Liver (tissue), 9 donors: Measurements from ENCODE around the gene C7orf57. TPM values are rescaled to one million over a fixed set of nuclear protein-coding genes. Genes with fewer than 3 reads are reported as not detected.

Experiments
- DNase-seq: peaks from one replicate; pipeline ENCODE4 v3.0.0-alpha.2; 2017; ENCODE audit warnings: low spot score
- H3K27ac ChIP-seq, 2 donors: one replicate each; pipeline ENCODE4 v1.7.0; 2013; ENCODE audit warnings: inconsistent platforms in 2 of 2, low read length in 2 of 2, control low read depth in 1 of 2, low read depth in 1 of 2, mild to moderate bottlenecking in 1 of 2
- H3K27me3 ChIP-seq, 4 donors: one replicate each; pipeline versions ENCODE4 v1.6.1 to v1.7.0; 2013; ENCODE audit warnings: low read length in 3 of 4, inconsistent platforms in 1 of 4, mild to moderate bottlenecking in 1 of 4, moderate library complexity in 1 of 4; ENCODE audit not compliant: control insufficient read depth in 4 of 4, insufficient read depth in 4 of 4
- H3K36me3 ChIP-seq, 4 donors: one replicate each; pipeline versions ENCODE4 v1.6.1 to v1.7.0; 2013; ENCODE audit warnings: low read length in 3 of 4, mild to moderate bottlenecking in 3 of 4, low read depth in 1 of 4, moderate library complexity in 1 of 4; ENCODE audit not compliant: control insufficient read depth in 4 of 4, insufficient read depth in 3 of 4
- H3K4me1 ChIP-seq, 4 donors: one replicate each; pipeline versions ENCODE4 v1.6.1 to v1.7.0; 2013; ENCODE audit warnings: low read length in 3 of 4, mild to moderate bottlenecking in 3 of 4, moderate library complexity in 1 of 4; ENCODE audit not compliant: control insufficient read depth in 4 of 4, insufficient read depth in 4 of 4
- H3K4me3 ChIP-seq, 3 donors: one replicate each; pipeline versions ENCODE4 v1.6.1 to v1.7.0; 2013; ENCODE audit warnings: low read length in 3 of 3, control low read depth in 1 of 3, low read depth in 1 of 3, mild to moderate bottlenecking in 1 of 3
- H3K9ac ChIP-seq, 2 donors: one replicate each; pipeline ENCODE4 v1.7.0; 2013; ENCODE audit warnings: low read length in 2 of 2, mild to moderate bottlenecking in 2 of 2, moderate library complexity in 2 of 2, control low read depth in 1 of 2, low read depth in 1 of 2
- H3K9me3 ChIP-seq, 4 donors: one replicate each; pipeline versions ENCODE4 v1.6.1 to v1.7.0; 2013; ENCODE audit warnings: low read length in 3 of 4; ENCODE audit not compliant: control insufficient read depth in 4 of 4
- ATF3 ChIP-seq: IDR thresholded peaks from 2 replicates; pipeline ENCODE4 v1.6.1; 2016; ENCODE audit warnings: antibody characterized with exemption
- CTCF ChIP-seq: fragments of 150-350 bp; IDR thresholded peaks from 2 replicates; pipeline ENCODE4 v1.5.1; 2017; ENCODE audit warnings: improper control_type of control experiment, low read depth, low read length; ENCODE audit not compliant: missing input control
- EGR1 ChIP-seq, 2 donors: IDR thresholded peaks; 2 replicates each; pipeline ENCODE4 v1.6.1; 2016 to 2018; ENCODE audit warnings: antibody characterized with exemption in 2 of 2, low read depth in 2 of 2
- FOXA1 ChIP-seq: IDR thresholded peaks from 2 replicates; pipeline ENCODE4 v1.6.1; 2016; ENCODE audit warnings: antibody characterized with exemption
- FOXA2 ChIP-seq: IDR thresholded peaks from 2 replicates; pipeline ENCODE4 v1.6.1; 2016; ENCODE audit warnings: antibody characterized with exemption
- GABPA ChIP-seq, 2 donors: IDR thresholded peaks in 1 of 2; conservative IDR thresholded peaks in 1 of 2; 2 replicates each; pipeline ENCODE4 v1.6.1; 2016; ENCODE audit warnings: antibody characterized with exemption in 2 of 2, mild to moderate bottlenecking in 1 of 2, moderate library complexity in 1 of 2
- HNF4A ChIP-seq, 2 donors: conservative IDR thresholded peaks; 2 replicates each; pipeline ENCODE4 v1.6.1; 2016; ENCODE audit warnings: antibody characterized with exemption in 2 of 2, mild to moderate bottlenecking in 2 of 2
- HNF4G ChIP-seq: IDR thresholded peaks from 2 replicates; pipeline ENCODE4 v1.6.1; 2016; ENCODE audit warnings: antibody characterized with exemption
- JUND ChIP-seq, 2 donors: IDR thresholded peaks; 2 replicates each; pipeline ENCODE4 v1.6.1; 2016; ENCODE audit warnings: antibody characterized with exemption in 2 of 2
- MAX ChIP-seq: IDR thresholded peaks from 2 replicates; pipeline ENCODE4 v1.6.1; 2016; ENCODE audit warnings: antibody characterized with exemption
- NR2F2 ChIP-seq: IDR thresholded peaks from 2 replicates; pipeline ENCODE4 v1.6.1; 2016; ENCODE audit warnings: antibody characterized with exemption
- RAD21 ChIP-seq, 2 donors: IDR thresholded peaks; 2 replicates each; pipeline ENCODE4 v1.6.1; 2016; ENCODE audit warnings: antibody characterized with exemption in 2 of 2, mild to moderate bottlenecking in 2 of 2
- REST ChIP-seq: IDR thresholded peaks from 2 replicates; pipeline ENCODE4 v1.6.1; 2016; ENCODE audit warnings: antibody characterized with exemption, mild to moderate bottlenecking
- RXRA ChIP-seq, 2 donors: IDR thresholded peaks; 2 replicates each; pipeline ENCODE4 v1.6.1; 2017 to 2018; ENCODE audit warnings: antibody characterized with exemption in 2 of 2, mild to moderate bottlenecking in 1 of 2
- SP1 ChIP-seq: IDR thresholded peaks from 2 replicates; pipeline ENCODE4 v1.6.1; 2018; ENCODE audit warnings: antibody characterized with exemption, mild to moderate bottlenecking
- TAF1 ChIP-seq: conservative IDR thresholded peaks from 2 replicates; pipeline ENCODE4 v1.6.1; 2016; ENCODE audit warnings: antibody characterized with exemption, mild to moderate bottlenecking
- YY1 ChIP-seq: IDR thresholded peaks from 2 replicates; pipeline ENCODE4 v1.6.1; 2016; ENCODE audit warnings: antibody characterized with exemption, mild to moderate bottlenecking
- ZBTB33 ChIP-seq: IDR thresholded peaks from 2 replicates; pipeline ENCODE4 v1.6.1; 2016; ENCODE audit warnings: antibody characterized with exemption
- WGBS: extraction: QIAGEN DNeasy Blood & Tissue Kit; methylation state at CpG from one replicate; pipeline ENCODE4 v1.1.7; 2013; 5-methylcytosine and 5-hydroxymethylcytosine counted together
- polyA plus RNA-seq, 2 donors: library from polyadenylated mRNA; stranded (reverse) in 1 of 2; unstranded in 1 of 2; fragments of 200-250 nt in 1 of 2; fragments of >200 nt in 1 of 2; fragmentation: Nextera tagmentation in 1 of 2; extraction: Ambion mirVana in 1 of 2; gene quantifications; one replicate each; pipeline versions ENCODE4 v1.2.1 to v1.2.3, GENCODE V29; 2013 to 2015
- total RNA-seq, 2 donors: library from RNA; depleted of rRNA; stranded (reverse); fragments of >200 nt; gene quantifications; one replicate each; pipeline ENCODE4 v1.2.3, GENCODE V29; 2014
- donor health status: healthy.
- donor health status: healthy.
- donor health status: healthy.
- donor health status: healthy.
- donor health status: healthy.

C7orf57 gene
- total and polyA plus RNA-seq, 4 donors, result not detected

- TF ChIP-seq HNF4G (no peak), GABPA (IDR thresholded peaks at IDR 0.05 in 1 of 2, conservative IDR thresholded peaks at IDR 0.05 in 1 of 2) (no peak), MAX (no peak), HNF4A (conservative IDR thresholded peaks at IDR 0.05) (no peak), SP1 (no peak), ATF3 (no peak), REST (no peak), FOXA1 (no peak), CTCF (no peak), RXRA (IDR thresholded peaks at IDR 0.05) (no peak), RAD21 (IDR thresholded peaks at IDR 0.05) (no peak), EGR1 (IDR thresholded peaks at IDR 0.05; ENCODE audit: low read depth in 2 of 2) (no peak), TAF1 (no peak), FOXA2 (no peak), JUND (IDR thresholded peaks at IDR 0.05) (no peak)
- peak overlapping the region in 1 of 2 donors; percentile 1 for H3K9ac ChIP-seq
- peaks cover 0 to 12% (median 4%) of the 10 kb centered on the region in 4 donors for H3K4me1 ChIP-seq
- 88% methylated on average over 10 of the region's 10 CpGs for WGBS
- no peaks in the 10 kb centered on the region for H3K9me3 ChIP-seq
- H3K36me3 ChIP-seq, result peaks cover 3 to 13% (median 10%) of the 10 kb centered on the region in 4 donors
- no peak overlapping the region for H3K27ac ChIP-seq
- H3K27me3 ChIP-seq, result no peaks in the 10 kb centered on the region
- DNase-seq, result no peak
- no peak overlapping the region for H3K4me3 ChIP-seq
These were observed 56.4 kb downstream of the C7orf57 start for GRCh38 chr7:48091506-48092433.

GRCh38 chr7:48094861-48095293 lies 59.5 kb downstream of the C7orf57 start:
- peaks cover 0 to 4% (median under 1%) of the 10 kb centered on the region in 4 donors for H3K4me1 ChIP-seq
- H3K4me3 ChIP-seq, result no peak overlapping the region
- H3K27ac ChIP-seq, result no peak overlapping the region
- 93% methylated on average over 3 of the region's 3 CpGs for WGBS
- no peak overlapping the region for H3K9ac ChIP-seq
- DNase-seq, result no peak
- no peaks in the 10 kb centered on the region for H3K27me3 ChIP-seq
- H3K36me3 ChIP-seq, result peaks cover 5 to 30% (median 11%) of the 10 kb centered on the region in 4 donors
- H3K9me3 ChIP-seq, result no peaks in the 10 kb centered on the region
- no peak for TF ChIP-seq YY1
- no peak for TF ChIP-seq JUND (IDR thresholded peaks at IDR 0.05)
- no peak for TF ChIP-seq TAF1
- no peak for TF ChIP-seq HNF4A (conservative IDR thresholded peaks at IDR 0.05)
- TF ChIP-seq EGR1 (IDR thresholded peaks at IDR 0.05; ENCODE audit: low read depth in 2 of 2), result no peak
- no peak for TF ChIP-seq ATF3
- TF ChIP-seq HNF4G, result no peak
- TF ChIP-seq RAD21 (IDR thresholded peaks at IDR 0.05), result no peak
- TF ChIP-seq ZBTB33, result no peak
- TF ChIP-seq FOXA2, result no peak
- no peak for TF ChIP-seq FOXA1
- no peak for TF ChIP-seq NR2F2
- no peak for TF ChIP-seq MAX
- TF ChIP-seq GABPA (IDR thresholded peaks at IDR 0.05 in 1 of 2, conservative IDR thresholded peaks at IDR 0.05 in 1 of 2), result no peak
- TF ChIP-seq RXRA (IDR thresholded peaks at IDR 0.05), result no peak
- TF ChIP-seq SP1, result no peak
